SK-N-SH (cell line): ENCODE measurements around the gene PCDHB10.

Experiments
- CTCF ChIP-seq: fragments of 200-600 bp; sonication (generic); IDR thresholded peaks from 2 replicates; pipeline ENCODE4 v1.6.1; 2017; ENCODE audit warnings: antibody characterized with exemption, mild to moderate bottlenecking, moderate library complexity
- EP300 ChIP-seq, 2 experiments: IDR thresholded peaks; 2 replicates each; pipeline versions ENCODE4 v1.4.0 to v1.6.1; 2012; ENCODE audit warnings: borderline replicate concordance in 1 of 2, low read depth in 1 of 2, low read length in 1 of 2
- MAX ChIP-seq: IDR thresholded peaks from 2 replicates; pipeline ENCODE4 v1.4.0; 2012; ENCODE audit warnings: low read depth
- POLR2AphosphoS5 ChIP-seq: IDR thresholded peaks from 2 replicates; pipeline ENCODE4 v1.6.1; 2012; ENCODE audit warnings: low read depth, low read length
- RAD21 ChIP-seq: IDR thresholded peaks from 2 replicates; pipeline ENCODE4 v1.6.1; 2012; ENCODE audit warnings: mild to moderate bottlenecking, low read length
- REST ChIP-seq: IDR thresholded peaks from 2 replicates; pipeline ENCODE4 v1.6.1; 2012; ENCODE audit warnings: mild to moderate bottlenecking, low read depth, low read length, moderate library complexity
- TAF1 ChIP-seq: IDR thresholded peaks from 2 replicates; pipeline ENCODE4 v1.6.1; 2012; ENCODE audit warnings: low read depth, mild to moderate bottlenecking, low read length, moderate library complexity, borderline replicate concordance

GRCh38 chr5:141150993-141151325 is 41.2 kb upstream of the PCDHB10 start:
- TF ChIP-seq CTCF (no peak), MAX (no peak), TAF1 (no peak), POLR2AphosphoS5 (no peak), REST (no peak), RAD21 (no peak), EP300 (IDR thresholded peaks at IDR 0.05; ENCODE audit: borderline replicate concordance in 1 of 2, low read depth in 1 of 2, low read length in 1 of 2) (no peak)
